K562 (cell line): ENCODE data around the gene SIDT2.

Source experiments
- CTCF ChIP-seq, 3 experiments: IDR thresholded peaks in 2 of 3; conservative IDR thresholded peaks in 1 of 3; 2 replicates each; pipeline ENCODE4 v1.5.1; 2011 to 2012; ENCODE audit warnings: low read length in 3 of 3, mild to moderate bottlenecking in 3 of 3, control low read depth in 2 of 3, improper control_type of control experiment in 1 of 3, inconsistent platforms in 1 of 3, low read depth in 1 of 3, mixed read lengths in 1 of 3, moderate library complexity in 1 of 3; ENCODE audit not compliant: insufficient read depth in 2 of 3
- CUX1 ChIP-seq: fragments of 200-800 bp; sonication (Bioruptor generic); IDR thresholded peaks from 2 replicates; pipeline ENCODE4 v1.6.1; 2016; ENCODE audit warnings: missing genetic modification characterization, missing compliant biosample characterization
- POLR2A ChIP-seq: fragments of 450-650 bp; conservative IDR thresholded peaks from 2 replicates; pipeline ENCODE4 v1.6.1; 2016
- RAD21 ChIP-seq, 2 experiments: fragments of 250-450 bp in 1 of 2; fragments of 450-650 bp in 1 of 2; sonication (Bioruptor Pico) in 1 of 2; formaldehyde crosslinking in 1 of 2; IDR thresholded peaks in 1 of 2; conservative IDR thresholded peaks in 1 of 2; 2 replicates each; pipeline versions ENCODE4 v1.4.0 to v1.8.0; 2020 to 2022; ENCODE audit warnings: mild to moderate bottlenecking in 2 of 2, moderate library complexity in 1 of 2
- RBM15 ChIP-seq: fragments of 200-400 bp; formaldehyde crosslinking; IDR thresholded peaks from 2 replicates; pipeline ENCODE4 v1.6.1; 2018; ENCODE audit warnings: mild to moderate bottlenecking, low read length, moderate library complexity; ENCODE audit not compliant: insufficient read depth
- SMARCC2 ChIP-seq: fragments of 450-650 bp; IDR thresholded peaks from 2 replicates; pipeline ENCODE4 v1.6.1; 2017; ENCODE audit warnings: antibody characterized with exemption, moderate library complexity, mild to moderate bottlenecking, low read depth
- SMC3 ChIP-seq: conservative IDR thresholded peaks from 2 replicates; pipeline ENCODE4 v1.6.1; 2011; ENCODE audit warnings: low read depth, low read length, improper control_type of control experiment; ENCODE audit not compliant: insufficient read depth
- ZFX ChIP-seq: sonication (generic); formaldehyde crosslinking; IDR thresholded peaks from 2 replicates; pipeline ENCODE4 v1.8.0; 2022; ENCODE audit warnings: mild to moderate bottlenecking, missing genetic modification reagents, moderate library complexity
- ZNF764 ChIP-seq: fragments of 250-450 bp; sonication (Bioruptor Pico); IDR thresholded peaks from 2 replicates; pipeline ENCODE4 v1.4.0; 2020; ENCODE audit warnings: low read depth, mild to moderate bottlenecking, moderate library complexity

GRCh38 chr11:117183724-117184349, 5.3 kb downstream of the SIDT2 start:
- TF ChIP-seq ZNF764 (CRISPR knock-in tag) (no peak), CTCF (IDR thresholded peaks at IDR 0.05 in 2 of 3, conservative IDR thresholded peaks at IDR 0.05 in 1 of 3; ENCODE audit: insufficient read depth in 2 of 3, low read depth in 1 of 3, low read length in 3 of 3) (no peak), SMARCC2 (no peak), RBM15 (no peak), CUX1 (CRISPR knock-in tag) (no peak), POLR2A (no peak), ZFX (CRISPR knock-in tag) (no peak), SMC3 (no peak), RAD21 (CRISPR knock-in tag; conservative IDR thresholded peaks at IDR 0.05 in 1 of 2, IDR thresholded peaks at IDR 0.05 in 1 of 2) (no peak)
